Measurements from ENCODE around the gene PARVA. TPM values are rescaled to one million over a fixed set of nuclear protein-coding genes. Genes with fewer than 3 reads are reported as not detected.

Gene PARVA
- total RNA-seq, 2 experiments from 2014 or later: 0.04 TPM; not detected in 1

- Mint-ChIP-seq H3K27me3 (no peaks in the 10 kb centered on the region), H3K4me1 (no peaks in the 10 kb centered on the region), H3K9me3 (peaks cover 4% of the 10 kb centered on the region), H3K27ac (no peak overlapping the region), H3K4me3 (no peak overlapping the region), H3K36me3 (no peaks in the 10 kb centered on the region)
- no peak for DNase-seq
Measured at GRCh38 chr11:12465332-12465731, 88.0 kb downstream of the PARVA start.

DNA sequence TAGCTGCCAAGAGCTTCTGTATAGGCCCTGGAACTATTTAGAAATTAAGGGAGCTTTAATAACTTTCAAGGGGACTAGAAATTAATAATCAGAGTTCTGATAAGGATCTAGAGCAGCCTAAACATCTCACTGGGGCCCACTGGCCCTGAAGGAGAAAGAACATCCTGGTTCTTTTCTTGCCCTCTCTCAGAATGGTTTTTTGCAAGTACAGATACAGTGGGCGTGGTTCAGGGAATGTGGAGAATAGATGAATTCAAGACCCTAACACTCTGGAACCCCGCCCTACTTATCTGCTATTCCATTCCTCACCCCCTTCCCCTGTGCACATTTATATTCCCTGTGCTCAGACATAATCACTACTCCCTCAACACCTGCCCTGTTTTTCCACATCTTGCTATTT is 90.2 kb downstream of the PARVA start:
- Mint-ChIP-seq H3K36me3 (no peaks in the 10 kb centered on the region), H3K4me3 (no peak overlapping the region), H3K4me1 (no peaks in the 10 kb centered on the region), H3K9me3 (peaks cover 4% of the 10 kb centered on the region), H3K27me3 (no peaks in the 10 kb centered on the region), H3K27ac (no peak overlapping the region)
- DNase-seq: no peak

- H3K27ac Mint-ChIP-seq: no peak overlapping the region
- H3K4me3 Mint-ChIP-seq: no peak overlapping the region
- no peak for DNase-seq
- no peaks in the 10 kb centered on the region for H3K27me3 Mint-ChIP-seq
- no peaks in the 10 kb centered on the region for H3K36me3 Mint-ChIP-seq
- no peaks in the 10 kb centered on the region for H3K4me1 Mint-ChIP-seq
- peaks cover 1% of the 10 kb centered on the region for H3K9me3 Mint-ChIP-seq
Measured at GRCh38 chr11:12469451-12469850, 92.1 kb downstream of the PARVA start.

DNA sequence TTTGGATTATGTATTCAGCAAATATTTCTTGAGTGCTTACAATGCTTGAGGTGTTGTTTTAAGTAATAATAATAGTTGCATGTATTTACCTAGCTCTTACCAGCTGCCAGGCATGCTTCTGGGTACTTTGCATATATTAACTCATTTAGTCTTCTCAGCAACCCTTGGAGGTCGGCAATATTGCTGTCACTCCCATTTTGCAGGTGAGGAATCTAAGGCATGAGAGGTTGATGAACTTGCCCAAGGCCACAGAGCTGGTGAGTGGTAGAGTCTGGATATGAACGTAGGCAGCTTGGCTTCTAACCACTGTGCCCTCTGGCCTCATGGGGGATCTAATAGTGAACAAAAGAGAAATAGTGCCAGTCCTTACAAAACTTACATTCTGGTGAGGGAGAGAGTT is 92.9 kb downstream of the PARVA start:
- H3K9me3 Mint-ChIP-seq: no peaks in the 10 kb centered on the region
- no peaks in the 10 kb centered on the region for H3K4me1 Mint-ChIP-seq
- H3K27me3 Mint-ChIP-seq: no peaks in the 10 kb centered on the region
- no peak overlapping the region for H3K27ac Mint-ChIP-seq
- H3K36me3 Mint-ChIP-seq: no peaks in the 10 kb centered on the region
- DNase-seq: no peak
- no peak overlapping the region for H3K4me3 Mint-ChIP-seq

GRCh38 chr11:12472401-12473005 is 95.1 kb downstream of the PARVA start:
- no peaks in the 10 kb centered on the region for H3K36me3 Mint-ChIP-seq
- no peak for DNase-seq
- no peak overlapping the region for H3K27ac Mint-ChIP-seq
- no peaks in the 10 kb centered on the region for H3K27me3 Mint-ChIP-seq
- H3K4me3 Mint-ChIP-seq: no peak overlapping the region
- H3K4me1 Mint-ChIP-seq: no peaks in the 10 kb centered on the region
- no peaks in the 10 kb centered on the region for H3K9me3 Mint-ChIP-seq

- Mint-ChIP-seq H3K36me3 (no peaks in the 10 kb centered on the region), H3K27ac (no peak overlapping the region)
- DNase-seq: no peak
Measured at GRCh38 chr11:12473381-12473780, 96.0 kb downstream of the PARVA start.

GRCh38 chr11:12474871-12475270 is 97.5 kb downstream of the PARVA start:
- H3K9me3 Mint-ChIP-seq: no peaks in the 10 kb centered on the region

More at GRCh38 chr11:12473381-12473780, 96.0 kb downstream of the PARVA start:
- Mint-ChIP-seq H3K4me3 (no peak overlapping the region), H3K9me3 (no peaks in the 10 kb centered on the region), H3K4me1 (no peaks in the 10 kb centered on the region), H3K27me3 (no peaks in the 10 kb centered on the region)

DNA sequence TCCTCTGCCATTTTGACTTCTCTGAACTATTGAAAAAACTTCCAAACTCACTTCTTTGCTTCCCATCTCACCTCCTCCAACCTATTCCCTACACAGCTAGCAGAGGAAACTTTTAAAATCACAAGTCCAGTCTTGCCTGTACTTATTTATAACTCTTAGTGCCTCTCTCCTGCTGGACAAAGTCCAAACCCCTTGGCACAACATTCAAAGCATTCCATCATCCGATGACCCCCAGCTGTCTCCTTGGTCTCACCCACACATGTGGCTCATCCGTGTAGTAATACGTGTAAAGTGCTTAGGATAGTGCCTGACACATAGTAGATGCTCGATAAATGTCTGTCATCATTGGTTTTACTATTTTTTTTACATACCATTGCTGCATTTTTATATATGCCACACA is 101.4 kb downstream of the PARVA start:
- no peak for DNase-seq
- Mint-ChIP-seq H3K36me3 (no peaks in the 10 kb centered on the region), H3K9me3 (no peaks in the 10 kb centered on the region), H3K4me3 (no peak overlapping the region), H3K4me1 (no peaks in the 10 kb centered on the region), H3K27ac (no peak overlapping the region), H3K27me3 (no peaks in the 10 kb centered on the region)

More at GRCh38 chr11:12474871-12475270, 97.5 kb downstream of the PARVA start:
- no peak overlapping the region for H3K27ac Mint-ChIP-seq
- no peak for DNase-seq
- H3K27me3 Mint-ChIP-seq: no peaks in the 10 kb centered on the region
- H3K4me3 Mint-ChIP-seq: no peak overlapping the region
- H3K4me1 Mint-ChIP-seq: no peaks in the 10 kb centered on the region
- H3K36me3 Mint-ChIP-seq: no peaks in the 10 kb centered on the region

DNA sequence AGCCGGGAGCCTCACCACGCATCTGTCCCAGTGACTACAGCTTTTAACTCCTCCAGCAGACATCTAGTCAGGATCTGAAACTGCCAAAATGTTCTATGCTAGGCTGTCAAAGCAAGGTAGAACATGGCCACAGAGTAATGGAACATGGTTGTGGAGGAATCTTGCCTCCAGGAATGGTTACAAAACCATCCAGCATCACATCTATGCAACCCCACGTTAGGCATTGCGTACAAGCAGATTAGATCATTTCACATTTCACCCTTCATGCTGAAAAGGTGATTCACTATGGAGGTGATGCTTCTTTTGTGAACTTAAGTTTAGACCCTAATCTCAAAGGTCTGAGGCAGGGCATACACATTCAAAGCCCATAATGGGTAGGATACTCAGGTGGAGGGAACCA is 103.0 kb downstream of the PARVA start:
- H3K27me3 Mint-ChIP-seq: peaks cover 4% of the 10 kb centered on the region
- H3K36me3 Mint-ChIP-seq: no peaks in the 10 kb centered on the region
- no peak overlapping the region for H3K27ac Mint-ChIP-seq
- no peaks in the 10 kb centered on the region for H3K9me3 Mint-ChIP-seq
- H3K4me3 Mint-ChIP-seq: no peak overlapping the region
- DNase-seq: no peak
- H3K4me1 Mint-ChIP-seq: no peaks in the 10 kb centered on the region

- Mint-ChIP-seq H3K27ac (no peak overlapping the region), H3K27me3 (peaks cover 4% of the 10 kb centered on the region), H3K4me1 (no peaks in the 10 kb centered on the region), H3K36me3 (no peaks in the 10 kb centered on the region), H3K9me3 (no peaks in the 10 kb centered on the region), H3K4me3 (no peak overlapping the region)
- DNase-seq: no peak
Measured at GRCh38 chr11:12482839-12483238, 105.5 kb downstream of the PARVA start.

GRCh38 chr11:12483604-12484003 is 106.2 kb downstream of the PARVA start:
- H3K4me1 Mint-ChIP-seq: no peaks in the 10 kb centered on the region
- H3K9me3 Mint-ChIP-seq: peaks cover 2% of the 10 kb centered on the region
- no peak for DNase-seq
- H3K36me3 Mint-ChIP-seq: peaks cover under 1% of the 10 kb centered on the region
- peaks cover 5% of the 10 kb centered on the region for H3K27me3 Mint-ChIP-seq
- H3K27ac Mint-ChIP-seq: no peak overlapping the region
- no peak overlapping the region for H3K4me3 Mint-ChIP-seq

DNA sequence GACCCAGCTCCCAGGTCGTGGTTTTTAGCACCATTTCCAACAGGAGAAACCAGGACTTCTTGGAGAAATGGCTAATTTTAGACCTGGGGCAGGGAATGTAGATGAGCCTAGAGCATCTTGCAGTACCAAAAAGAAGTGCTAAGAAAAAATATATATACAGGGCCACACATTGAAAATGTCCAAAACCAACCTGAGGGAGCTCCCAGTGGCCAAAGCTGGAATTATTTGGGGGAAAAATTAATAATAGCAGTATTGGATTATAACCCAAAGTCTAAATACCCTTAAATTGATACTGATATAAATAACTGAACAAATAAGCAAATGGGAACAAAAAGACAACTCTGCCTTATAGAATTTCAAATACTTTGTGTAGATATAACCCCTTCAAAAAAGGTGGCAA is 108.0 kb downstream of the PARVA start:
- peaks cover 14% of the 10 kb centered on the region for H3K27me3 Mint-ChIP-seq
- no peak for DNase-seq
- peaks cover 6% of the 10 kb centered on the region for H3K36me3 Mint-ChIP-seq
- no peak overlapping the region for H3K27ac Mint-ChIP-seq
- peaks cover 10% of the 10 kb centered on the region for H3K9me3 Mint-ChIP-seq
- H3K4me3 Mint-ChIP-seq: no peak overlapping the region
- no peaks in the 10 kb centered on the region for H3K4me1 Mint-ChIP-seq

GRCh38 chr11:12489246-12489772 is 111.9 kb downstream of the PARVA start:
- no peak overlapping the region for H3K4me3 Mint-ChIP-seq
- H3K36me3 Mint-ChIP-seq: peaks cover 6% of the 10 kb centered on the region
- peaks cover 10% of the 10 kb centered on the region for H3K9me3 Mint-ChIP-seq
- peaks cover 13% of the 10 kb centered on the region for H3K27me3 Mint-ChIP-seq
- no peaks in the 10 kb centered on the region for H3K4me1 Mint-ChIP-seq
- no peak overlapping the region for H3K27ac Mint-ChIP-seq
- no peak for DNase-seq

GRCh38 chr11:12494699-12495098 is 117.3 kb downstream of the PARVA start:
- no peaks in the 10 kb centered on the region for H3K4me1 Mint-ChIP-seq
- H3K27ac Mint-ChIP-seq: no peak overlapping the region
- DNase-seq: no peak
- H3K9me3 Mint-ChIP-seq: peaks cover under 1% of the 10 kb centered on the region
- H3K36me3 Mint-ChIP-seq: no peaks in the 10 kb centered on the region
- H3K4me3 Mint-ChIP-seq: no peak overlapping the region
- peaks cover 4% of the 10 kb centered on the region for H3K27me3 Mint-ChIP-seq

GRCh38 chr11:12496181-12497025 is 119.0 kb downstream of the PARVA start:
- H3K9me3 Mint-ChIP-seq: no peaks in the 10 kb centered on the region
- H3K36me3 Mint-ChIP-seq: no peaks in the 10 kb centered on the region
- H3K4me1 Mint-ChIP-seq: no peaks in the 10 kb centered on the region
- H3K4me3 Mint-ChIP-seq: no peak overlapping the region
- H3K27me3 Mint-ChIP-seq: peaks cover 4% of the 10 kb centered on the region
- DNase-seq: no peak
- no peak overlapping the region for H3K27ac Mint-ChIP-seq

- no peaks in the 10 kb centered on the region for H3K4me1 Mint-ChIP-seq
- peaks cover 4% of the 10 kb centered on the region for H3K27me3 Mint-ChIP-seq
- no peaks in the 10 kb centered on the region for H3K36me3 Mint-ChIP-seq
- no peak overlapping the region for H3K27ac Mint-ChIP-seq
- no peak overlapping the region for H3K4me3 Mint-ChIP-seq
- H3K9me3 Mint-ChIP-seq: no peaks in the 10 kb centered on the region
- no peak for DNase-seq
Measured at GRCh38 chr11:12497431-12497830, 120.1 kb downstream of the PARVA start.

All from activated naive CD8-positive, alpha-beta T cell treated with anti-CD3 and anti-CD28 coated beads for 36 hours (primary cell).